Trophoblast cell (in vitro differentiated cells and primary cell): ENCODE measurements around the gene GPN1.
"Not testable (repeated sequence)": the region's sequence is repeated elsewhere in the genome, so short reads cannot be mapped to it uniquely, and the experiment has no call there.

ENCODE experiments used
- DNase-seq, 2 donors: peaks; one replicate each; pipeline ENCODE4 v3.0.0-alpha.2; 2016
- H2AFZ ChIP-seq: 2 replicates; pipeline ENCODE4 v1.6.1; 2013; ENCODE audit warnings: low read length, moderate library complexity, mild to moderate bottlenecking; ENCODE audit not compliant: insufficient read depth, poor library complexity
- H2AK5ac ChIP-seq: 2 replicates; pipeline ENCODE4 v1.6.1; 2013; ENCODE audit warnings: mild to moderate bottlenecking, low read length
- H2BK120ac ChIP-seq: 2 replicates; pipeline ENCODE4 v1.6.1; 2013; ENCODE audit warnings: low read length, mild to moderate bottlenecking, moderate library complexity; ENCODE audit not compliant: insufficient read depth, poor library complexity
- H2BK12ac ChIP-seq: 2 replicates; pipeline ENCODE4 v1.6.1; 2013; ENCODE audit warnings: mild to moderate bottlenecking, low read length, moderate library complexity
- H2BK5ac ChIP-seq: 2 replicates; pipeline ENCODE4 v1.6.1; 2013; ENCODE audit warnings: low read length, low read depth, moderate library complexity, mild to moderate bottlenecking; ENCODE audit not compliant: poor library complexity
- H3K14ac ChIP-seq: 2 replicates; pipeline ENCODE4 v1.6.1; 2013; ENCODE audit warnings: mild to moderate bottlenecking, low read length
- H3K18ac ChIP-seq: 2 replicates; pipeline ENCODE4 v1.6.1; 2013; ENCODE audit warnings: mild to moderate bottlenecking, low read length
- H3K23ac ChIP-seq: 2 replicates; pipeline ENCODE4 v1.6.1; 2013; ENCODE audit warnings: low read length
- H3K27ac ChIP-seq: 2 replicates; pipeline ENCODE4 v1.5.1; 2013; ENCODE audit warnings: low read depth, mild to moderate bottlenecking, inconsistent platforms, low read length, moderate library complexity
- H3K27me3 ChIP-seq: 2 replicates; pipeline ENCODE4 v1.6.1; 2013; ENCODE audit warnings: inconsistent platforms, mild to moderate bottlenecking, low read length, moderate library complexity; ENCODE audit not compliant: insufficient read depth
- H3K36me3 ChIP-seq, 2 experiments: 1 replicate in 1 of 2; 2 replicates in 1 of 2; pipeline ENCODE4 v1.6.1; 2013; ENCODE audit warnings: low read length in 2 of 2, mild to moderate bottlenecking in 2 of 2, moderate library complexity in 1 of 2; ENCODE audit not compliant: insufficient read depth in 2 of 2, control insufficient read depth in 1 of 2
- H3K4ac ChIP-seq: 2 replicates; pipeline ENCODE4 v1.6.1; 2013; ENCODE audit warnings: low read depth, mild to moderate bottlenecking, low read length, moderate library complexity
- H3K4me1 ChIP-seq, 2 experiments: 1 replicate in 1 of 2; 2 replicates in 1 of 2; pipeline ENCODE4 v1.6.1; 2013; ENCODE audit warnings: low read length in 2 of 2, mild to moderate bottlenecking in 2 of 2, moderate library complexity in 1 of 2; ENCODE audit not compliant: insufficient read depth in 2 of 2, control insufficient read depth in 1 of 2
- H3K4me2 ChIP-seq: 2 replicates; pipeline ENCODE4 v1.6.1; 2013; ENCODE audit warnings: inconsistent platforms, mild to moderate bottlenecking, low read length, moderate library complexity
- H3K4me3 ChIP-seq: 2 replicates; pipeline ENCODE4 v1.5.1; 2013; ENCODE audit warnings: mild to moderate bottlenecking, low read depth, low read length, inconsistent platforms
- H3K79me1 ChIP-seq: one replicate; pipeline ENCODE4 v1.6.1; 2013; ENCODE audit warnings: low read length
- H3K79me2 ChIP-seq: 2 replicates; pipeline ENCODE4 v1.6.1; 2013; ENCODE audit warnings: low read length, mild to moderate bottlenecking; ENCODE audit not compliant: control insufficient read depth, insufficient read depth, poor library complexity
- H3K9ac ChIP-seq: 2 replicates; pipeline ENCODE4 v1.6.1; 2013; ENCODE audit warnings: mild to moderate bottlenecking, low read length
- H3K9me3 ChIP-seq: 2 replicates; pipeline ENCODE4 v1.6.1; 2013; ENCODE audit warnings: low read depth, mild to moderate bottlenecking, control low read depth, inconsistent platforms, low read length; ENCODE audit not compliant: insufficient read depth
- H4K12ac ChIP-seq: 2 replicates; pipeline ENCODE4 v1.6.1; 2013; ENCODE audit warnings: low read depth, mild to moderate bottlenecking, low read length, moderate library complexity
- H4K8ac ChIP-seq: 2 replicates; pipeline ENCODE4 v1.6.1; 2013; ENCODE audit warnings: low read depth, mild to moderate bottlenecking, low read length, moderate library complexity
- H4K91ac ChIP-seq: one replicate; pipeline ENCODE4 v1.6.1; 2013; ENCODE audit warnings: low read depth, mild to moderate bottlenecking, low read length, moderate library complexity
- WGBS: extraction: QIAGEN DNeasy Blood & Tissue Kit; methylation state at CpG from one replicate; pipeline ENCODE4 v1.1.7; 2013; ENCODE audit warnings: missing lambda C conversion rate; ENCODE audit not compliant: insufficient read length, insufficient coverage; ENCODE audit errors: extremely low coverage; 5-methylcytosine and 5-hydroxymethylcytosine counted together

The GPN1 gene

DNA sequence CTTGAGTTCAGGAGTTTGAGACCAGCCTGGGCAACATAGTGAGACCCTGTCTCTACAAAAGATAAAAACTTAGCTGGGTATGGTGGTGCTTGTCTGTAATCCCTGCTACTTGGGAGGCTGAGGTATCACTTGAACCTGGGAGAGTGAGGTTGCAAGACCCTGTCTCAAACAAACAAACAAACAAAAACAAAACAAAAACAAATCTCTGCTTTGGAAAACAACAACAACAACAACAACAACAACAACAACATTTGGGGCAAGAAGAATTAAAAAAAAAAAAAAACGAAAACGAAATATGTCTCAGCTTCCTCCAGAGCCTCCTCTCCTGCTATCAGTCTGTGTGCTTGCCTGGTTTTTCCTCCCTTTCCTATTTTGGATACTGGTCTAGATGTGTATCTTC is 51.7 kb downstream of the GPN1 start:
- H2AK5ac ChIP-seq: no peak overlapping the region
- H3K23ac ChIP-seq: no peak overlapping the region
- H2BK12ac ChIP-seq: no peak overlapping the region
- H3K27me3 ChIP-seq: no peaks in the 10 kb centered on the region
- H3K4me1 ChIP-seq: peaks cover 0 to 5% of the 10 kb centered on the region in 2 experiments
- H3K4me3 ChIP-seq: no peak overlapping the region
- no peak overlapping the region for H2BK120ac ChIP-seq
- H3K4me2 ChIP-seq: no peak overlapping the region
- H3K14ac ChIP-seq: no peak overlapping the region
- no peak overlapping the region for H4K12ac ChIP-seq
- no peaks in the 10 kb centered on the region for H3K79me2 ChIP-seq
- H4K8ac ChIP-seq: no peak overlapping the region
- no peaks in the 10 kb centered on the region for H3K79me1 ChIP-seq
- H4K91ac ChIP-seq: no peak overlapping the region
- no peak overlapping the region for H2BK5ac ChIP-seq
- no peak overlapping the region for H2AFZ ChIP-seq
- H3K9me3 ChIP-seq: no peaks in the 10 kb centered on the region
- H3K9ac ChIP-seq: no peak overlapping the region
- peaks cover 11 to 17% of the 10 kb centered on the region in 2 experiments for H3K36me3 ChIP-seq
- H3K27ac ChIP-seq: no peak overlapping the region
- WGBS: no CpG with 5 or more reads among the region's 2 CpGs
- H3K18ac ChIP-seq: no peak overlapping the region
- H3K4ac ChIP-seq: no peak overlapping the region
- no peak for DNase-seq

DNA sequence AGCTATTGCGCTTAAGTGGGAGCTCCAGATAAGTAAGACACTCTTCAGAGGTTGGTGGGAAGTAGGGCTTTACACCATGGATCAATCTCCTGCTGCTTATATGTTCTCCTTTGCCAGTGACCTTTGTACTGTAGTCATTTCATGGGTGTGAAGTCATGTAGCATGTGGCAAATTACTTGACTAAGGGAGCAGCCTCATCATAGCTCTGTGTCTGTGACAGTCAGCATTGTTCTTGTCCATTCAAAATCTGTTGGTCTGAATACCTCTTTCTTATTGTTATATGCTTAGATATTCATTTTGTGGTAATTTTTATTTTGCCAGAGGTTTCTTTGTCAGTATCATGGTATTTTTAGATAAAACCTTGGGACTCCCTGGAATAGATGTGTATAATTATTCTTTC is 53.0 kb downstream of the GPN1 start:
- Histone ChIP-seq H3K4ac (no peak overlapping the region), H3K4me2 (no peak overlapping the region), H2BK5ac (no peak overlapping the region), H3K27me3 (no peaks in the 10 kb centered on the region), H3K79me2 (no peaks in the 10 kb centered on the region), H3K18ac (no peak overlapping the region), H3K23ac (no peak overlapping the region), H4K12ac (no peak overlapping the region), H3K4me1 (peaks cover 0 to 5% of the 10 kb centered on the region in 2 experiments), H3K14ac (no peak overlapping the region), H4K91ac (no peak overlapping the region), H4K8ac (no peak overlapping the region), H2BK12ac (no peak overlapping the region), H3K9ac (no peak overlapping the region), H3K9me3 (no peaks in the 10 kb centered on the region), H3K27ac (no peak overlapping the region), H3K4me3 (no peak overlapping the region), H2AK5ac (no peak overlapping the region), H2BK120ac (no peak overlapping the region), H2AFZ (no peak overlapping the region), H3K36me3 (peaks cover 12 to 17% of the 10 kb centered on the region in 2 experiments), H3K79me1 (no peaks in the 10 kb centered on the region)
- no CpG with 5 or more reads among the region's 1 CpG for WGBS
- DNase-seq: peak in 1 of 2 donors; percentile 14

DNA sequence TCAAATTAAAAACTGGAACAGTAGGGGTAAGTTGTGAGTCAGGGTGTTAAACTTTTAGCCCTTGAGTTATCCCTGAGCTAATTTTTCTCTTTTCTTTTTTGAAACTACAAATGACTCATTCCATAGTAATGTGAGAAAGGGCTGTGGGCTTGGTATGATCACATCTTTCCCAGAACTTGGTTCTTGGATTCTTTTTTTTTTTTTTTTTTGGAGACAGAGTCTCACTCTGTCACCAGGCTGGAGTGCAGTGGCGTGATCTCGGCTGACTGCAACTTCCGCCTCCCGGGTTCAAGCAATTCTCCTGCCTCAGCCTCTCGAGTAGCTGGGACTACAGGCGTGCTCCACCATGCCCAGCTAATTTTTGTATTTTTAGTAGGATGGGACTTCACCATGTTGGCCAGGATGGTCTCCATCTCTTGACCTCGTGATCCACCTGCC is 53.5 kb downstream of the GPN1 start:
- H3K79me1 ChIP-seq, H3K9me3 ChIP-seq, H3K4ac ChIP-seq, H3K79me2 ChIP-seq, H2BK12ac ChIP-seq, H3K23ac ChIP-seq, H3K4me2 ChIP-seq, H2BK5ac ChIP-seq, H3K27ac ChIP-seq, H2BK120ac ChIP-seq, H3K27me3 ChIP-seq, H3K4me3 ChIP-seq, H4K8ac ChIP-seq, H4K12ac ChIP-seq, H2AFZ ChIP-seq, H3K4me1 ChIP-seq, H4K91ac ChIP-seq, H3K9ac ChIP-seq, H3K14ac ChIP-seq, H2AK5ac ChIP-seq, H3K18ac ChIP-seq: not testable (repeated sequence)
- WGBS: no CpG with 5 or more reads among the region's 7 CpGs
- peaks cover 13 to 18% of the 10 kb centered on the region in 2 experiments for H3K36me3 ChIP-seq
- DNase-seq: peak; percentile 52 to 91

DNA sequence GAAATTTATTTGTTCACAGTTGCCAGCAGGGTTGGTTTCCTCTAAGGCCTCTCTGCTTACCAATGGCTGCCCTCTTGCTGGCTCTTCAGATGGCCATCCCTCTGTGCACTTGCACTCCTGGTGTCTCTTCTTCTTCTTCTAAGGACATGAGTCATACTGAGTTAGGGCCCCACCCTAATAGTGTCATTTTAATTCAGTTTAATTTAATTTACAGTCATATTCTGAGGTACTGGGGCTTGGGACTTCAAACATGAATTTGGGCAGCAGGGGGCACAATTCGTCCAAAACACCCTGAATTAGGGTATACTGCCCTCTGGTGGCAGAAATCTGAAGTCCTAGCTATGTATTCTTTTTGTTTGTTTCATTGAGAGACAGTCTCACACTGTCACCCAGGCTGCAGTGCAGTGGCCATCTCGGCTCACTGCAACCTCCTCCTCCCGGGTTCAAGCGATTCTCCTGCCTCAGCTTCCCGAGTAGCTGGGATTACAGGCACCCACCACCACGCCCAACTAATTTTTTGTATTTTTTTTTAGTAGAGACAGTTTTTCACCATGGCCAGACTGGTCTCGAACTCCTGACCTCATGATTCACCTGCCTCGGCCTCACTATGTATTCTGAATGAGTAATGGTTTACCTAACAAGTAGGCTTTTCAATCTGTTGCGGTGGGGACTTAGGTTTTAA is 54.7 kb downstream of the GPN1 start:
- Histone ChIP-seq H3K18ac (no peak overlapping the region), H3K79me1 (no peaks in the 10 kb centered on the region), H3K9ac (no peak overlapping the region), H3K79me2 (no peaks in the 10 kb centered on the region), H2BK5ac (no peak overlapping the region), H2BK12ac (no peak overlapping the region), H3K9me3 (no peaks in the 10 kb centered on the region), H4K12ac (no peak overlapping the region), H4K8ac (no peak overlapping the region), H2BK120ac (no peak overlapping the region), H3K23ac (no peak overlapping the region), H3K27me3 (no peaks in the 10 kb centered on the region), H3K4me3 (no peak overlapping the region), H3K4me1 (peaks cover 0 to 5% of the 10 kb centered on the region in 2 experiments), H3K4ac (no peak overlapping the region), H3K14ac (no peak overlapping the region), H2AK5ac (no peak overlapping the region), H4K91ac (peak overlapping the region; percentile 6), H3K36me3 (peaks cover 14 to 17% of the 10 kb centered on the region in 2 experiments), H2AFZ (no peak overlapping the region), H3K4me2 (no peak overlapping the region), H3K27ac (no peak overlapping the region)
- no CpG with 5 or more reads among the region's 9 CpGs for WGBS
- DNase-seq: peak; percentile 91 to 100
